H9 (cell line): ENCODE data around the gene KRR1. TPM values are rescaled to one million over a fixed set of nuclear protein-coding genes. Genes with fewer than 3 reads are reported as not detected.

Source experiments
- DNase-seq: peaks from one replicate; pipeline ENCODE4 v3.0.0-alpha.2; 2017
- H2AFZ ChIP-seq: one replicate; pipeline ENCODE4 v1.6.1; 2013; ENCODE audit warnings: mild to moderate bottlenecking, low read length, control low read depth, moderate library complexity
- H2AK5ac ChIP-seq: 2 replicates; pipeline ENCODE4 v1.6.1; 2013; ENCODE audit warnings: low read length, control low read depth, mixed read lengths; ENCODE audit not compliant: insufficient read length
- H2BK120ac ChIP-seq: one replicate; pipeline ENCODE4 v1.6.1; 2013; ENCODE audit warnings: low read depth, mild to moderate bottlenecking, low read length, control low read depth, inconsistent platforms; ENCODE audit not compliant: poor library complexity, severe bottlenecking
- H2BK12ac ChIP-seq: 2 replicates; pipeline ENCODE4 v1.6.1; 2013; ENCODE audit warnings: low read length, control low read depth, mixed read lengths, low read depth; ENCODE audit not compliant: insufficient read length
- H2BK15ac ChIP-seq: 2 replicates; pipeline ENCODE4 v1.6.1; 2013; ENCODE audit warnings: low read depth, low read length, control low read depth
- H2BK20ac ChIP-seq: one replicate; pipeline ENCODE4 v1.6.1; 2013; ENCODE audit warnings: low read depth, mild to moderate bottlenecking, low read length, control low read depth, inconsistent platforms; ENCODE audit not compliant: poor library complexity, severe bottlenecking
- H2BK5ac ChIP-seq: 2 replicates; pipeline ENCODE4 v1.6.1; 2013; ENCODE audit warnings: low read length, control low read depth, mixed read lengths; ENCODE audit not compliant: insufficient read length
- H3K14ac ChIP-seq: 2 replicates; pipeline ENCODE4 v1.6.1; 2013; ENCODE audit warnings: low read length, control low read depth; ENCODE audit not compliant: insufficient read depth
- H3K18ac ChIP-seq: 2 replicates; pipeline ENCODE4 v1.6.1; 2013; ENCODE audit warnings: low read depth, mild to moderate bottlenecking, mixed read lengths, low read length, control low read depth; ENCODE audit not compliant: insufficient read length
- H3K23ac ChIP-seq: 2 replicates; pipeline ENCODE4 v1.6.1; 2013; ENCODE audit warnings: low read length, control low read depth, mixed read lengths, low read depth; ENCODE audit not compliant: insufficient read length
- H3K23me2 ChIP-seq: 2 replicates; pipeline ENCODE4 v1.6.1; 2013; ENCODE audit warnings: low read depth, mild to moderate bottlenecking, mixed read lengths, low read length, control low read depth; ENCODE audit not compliant: insufficient read length, poor library complexity, severe bottlenecking
- H3K27ac ChIP-seq: 2 replicates; pipeline ENCODE4 v1.5.1; 2013; ENCODE audit warnings: low read length, control low read depth, mixed read lengths, low read depth; ENCODE audit not compliant: insufficient read length
- H3K27me3 ChIP-seq: 2 replicates; pipeline ENCODE4 v1.6.1; 2013; ENCODE audit warnings: low read length, control low read depth, inconsistent platforms; ENCODE audit not compliant: insufficient read depth
- H3K4ac ChIP-seq: 2 replicates; pipeline ENCODE4 v1.6.1; 2013; ENCODE audit warnings: low read depth, mild to moderate bottlenecking, control low read depth, inconsistent platforms, low read length, moderate library complexity
- H3K4me1 ChIP-seq: 2 replicates; pipeline ENCODE4 v1.6.1; 2013; ENCODE audit warnings: low read length, control low read depth, inconsistent platforms; ENCODE audit not compliant: insufficient read depth
- H3K4me2 ChIP-seq: 2 replicates; pipeline ENCODE4 v1.6.1; 2013; ENCODE audit warnings: low read length, control low read depth, mixed read lengths; ENCODE audit not compliant: insufficient read length, insufficient read depth
- H3K56ac ChIP-seq: 2 replicates; pipeline ENCODE4 v1.6.1; 2013; ENCODE audit warnings: low read depth, mild to moderate bottlenecking, mixed read lengths, low read length, control low read depth; ENCODE audit not compliant: insufficient read length
- H3K79me1 ChIP-seq: 2 replicates; pipeline ENCODE4 v1.6.1; 2013; ENCODE audit warnings: low read depth, mild to moderate bottlenecking, moderate library complexity, low read length, control low read depth, inconsistent platforms; ENCODE audit not compliant: insufficient read depth, poor library complexity, severe bottlenecking
- H3K79me2 ChIP-seq: 2 replicates; pipeline ENCODE4 v1.6.1; 2013; ENCODE audit warnings: low read length, control low read depth, inconsistent platforms; ENCODE audit not compliant: insufficient read depth
- H3K9ac ChIP-seq: 2 replicates; pipeline ENCODE4 v1.6.1; 2013; ENCODE audit warnings: low read length, control low read depth, mixed read lengths; ENCODE audit not compliant: insufficient read length; ENCODE audit errors: extremely low read depth
- H3K9me3 ChIP-seq: one replicate; pipeline ENCODE4 v1.6.1; 2013; ENCODE audit warnings: low read depth, low read length, inconsistent platforms; ENCODE audit not compliant: control insufficient read depth
- H3T11ph ChIP-seq: one replicate; pipeline ENCODE4 v1.6.1; 2013; ENCODE audit warnings: mild to moderate bottlenecking, low read length, control low read depth, inconsistent platforms
- H4K20me1 ChIP-seq: one replicate; pipeline ENCODE4 v1.6.1; 2013; ENCODE audit not compliant: control insufficient read depth, insufficient read length, insufficient read depth
- H4K5ac ChIP-seq: 2 replicates; pipeline ENCODE4 v1.6.1; 2013; ENCODE audit warnings: low read depth, mild to moderate bottlenecking, mixed read lengths, low read length, control low read depth; ENCODE audit not compliant: insufficient read length
- H4K8ac ChIP-seq: replicated peaks from 2 replicates; pipeline ENCODE4 v1.6.1; 2013; ENCODE audit warnings: low read length, control low read depth, mixed read lengths, low read depth; ENCODE audit not compliant: insufficient read length
- H4K91ac ChIP-seq: 2 replicates; pipeline ENCODE4 v1.6.1; 2013; ENCODE audit warnings: low read depth, mild to moderate bottlenecking, moderate library complexity, mixed read lengths, low read length, control low read depth; ENCODE audit not compliant: insufficient read length
- H3K27ac Mint-ChIP-seq, 3 experiments: 2 replicates in 2 of 3; 3 replicates in 1 of 3; pipeline ENCODE4 v1.8.0; 2020 to 2021; ENCODE audit warnings: mixed read lengths in 3 of 3, mild to moderate bottlenecking in 1 of 3, moderate library complexity in 1 of 3
- H3K27me3 Mint-ChIP-seq: 2 replicates; pipeline ENCODE4 v1.8.0; 2021; ENCODE audit warnings: low read depth, mild to moderate bottlenecking, moderate library complexity, mixed read lengths
- H3K36me3 Mint-ChIP-seq, 3 experiments: 2 replicates in 2 of 3; 3 replicates in 1 of 3; pipeline ENCODE4 v1.8.0; 2020 to 2021; ENCODE audit warnings: low read depth in 3 of 3, mixed read lengths in 3 of 3; ENCODE audit not compliant: insufficient read depth in 1 of 3
- H3K4me1 Mint-ChIP-seq, 2 experiments: 2 replicates each; pipeline ENCODE4 v1.8.0; 2020; ENCODE audit warnings: mixed read lengths in 2 of 2
- H3K4me3 Mint-ChIP-seq, 2 experiments: 2 replicates in 1 of 2; 3 replicates in 1 of 2; pipeline ENCODE4 v1.8.0; 2020 to 2021; ENCODE audit warnings: mild to moderate bottlenecking in 2 of 2, mixed read lengths in 2 of 2, moderate library complexity in 1 of 2
- H3K9me3 Mint-ChIP-seq, 2 experiments: 2 replicates in 1 of 2; 3 replicates in 1 of 2; pipeline ENCODE4 v1.8.0; 2020; ENCODE audit warnings: mild to moderate bottlenecking in 2 of 2, mixed read lengths in 2 of 2, moderate library complexity in 1 of 2
- CTCF ChIP-seq: fragments of 200-600 bp; sonication (generic); conservative IDR thresholded peaks from 3 replicates; pipeline ENCODE4 v1.8.0; 2021; ENCODE audit warnings: antibody characterized with exemption, mild to moderate bottlenecking
- WGBS: extraction: QIAGEN DNeasy Blood & Tissue Kit; methylation state at CpG from one replicate; pipeline ENCODE4 v1.1.7; 2013; ENCODE audit warnings: missing lambda C conversion rate, low lambda C conversion rate, mixed read lengths; ENCODE audit not compliant: insufficient read length; ENCODE audit errors: extremely low coverage; 5-methylcytosine and 5-hydroxymethylcytosine counted together
- total RNA-seq: library from RNA; stranded (reverse); gene quantifications from 2 replicates; pipeline ENCODE4 v1.2.1, GENCODE V29; 2021

KRR1 gene
- total RNA-seq, 1 experiment from 2014 or later, result 88.9 TPM

- Histone ChIP-seq H3K56ac (no peak within 1 kb of the TSS), H4K5ac (no peak within 1 kb of the TSS), H2AFZ (no peak within 1 kb of the TSS), H3K23me2 (no peaks in the 10 kb centered on the region), H3K23ac (no peak within 1 kb of the TSS), H3K9me3 (no peaks in the 10 kb centered on the region), H3K27me3 (no peaks in the 10 kb centered on the region), H2BK120ac (no peak within 1 kb of the TSS), H3K14ac (no peak within 1 kb of the TSS), H2BK12ac (no peak within 1 kb of the TSS), H2AK5ac (no peak within 1 kb of the TSS), H4K20me1 (no peaks in the 10 kb centered on the region), H2BK20ac (no peak within 1 kb of the TSS), H2BK5ac (no peak within 1 kb of the TSS), H3K4ac (no peak within 1 kb of the TSS), H3K18ac (no peak within 1 kb of the TSS), H2BK15ac (no peak within 1 kb of the TSS), H3K9ac (no peak within 1 kb of the TSS), H3K27ac (no peak within 1 kb of the TSS), H3K4me1 (no peaks in the 10 kb centered on the region; the same call in 1 of the 2 replicates), H4K91ac (no peak within 1 kb of the TSS), H3T11ph (no peak within 1 kb of the TSS), H3K4me2 (no peak within 1 kb of the TSS), H3K79me1 (no peaks in the 10 kb centered on the region), H4K8ac (no peak within 1 kb of the TSS), H3K79me2 (no peaks in the 10 kb centered on the region)
- H3K4me3 Mint-ChIP-seq, result no peak within 1 kb of the TSS
- H3K9me3 Mint-ChIP-seq, result no peaks in the 10 kb centered on the region
- TF ChIP-seq CTCF, result no peak
- no peak for DNase-seq
- WGBS, result no CpG with 5 or more reads among the region's 8 CpGs
- H3K36me3 Mint-ChIP-seq, result no peaks in the 10 kb centered on the region
- H3K4me1 Mint-ChIP-seq, result peaks cover 13 to 22% of the 10 kb centered on the region in 2 experiments
- H3K27me3 Mint-ChIP-seq, result no peaks in the 10 kb centered on the region
- H3K27ac Mint-ChIP-seq, result no peak within 1 kb of the TSS; a peak in 2 of 7 replicates
Measured at GRCh38 chr12:75480469-75480949, 30.9 kb downstream of the KRR1 start, which contains the start of gene GLIPR1. GLIPR1 (plus strand) TSS chr12:75480755; CDS start chr12:75480881, 126 bp downstream.
